Astrocyte (in vitro differentiated cells and primary cell): ENCODE results near the gene FBXL7.

Experiments used
- EZH2 ChIP-seq: IDR thresholded peaks from 2 replicates; pipeline ENCODE4 v1.6.1; 2012; ENCODE audit warnings: mild to moderate bottlenecking, low read length, inconsistent platforms; ENCODE audit not compliant: insufficient read depth
- TF ChIP-seq, protein P1 (sequence below): IDR thresholded peaks from 2 replicates; pipeline ENCODE4 v1.5.1; 2011; ENCODE audit warnings: low read depth, mild to moderate bottlenecking, inconsistent platforms, low read length, moderate library complexity; ENCODE audit not compliant: insufficient read depth

GRCh38 chr5:15502208-15502607, 2.2 kb downstream of the FBXL7 start:
- TF ChIP-seq, protein P1, sequence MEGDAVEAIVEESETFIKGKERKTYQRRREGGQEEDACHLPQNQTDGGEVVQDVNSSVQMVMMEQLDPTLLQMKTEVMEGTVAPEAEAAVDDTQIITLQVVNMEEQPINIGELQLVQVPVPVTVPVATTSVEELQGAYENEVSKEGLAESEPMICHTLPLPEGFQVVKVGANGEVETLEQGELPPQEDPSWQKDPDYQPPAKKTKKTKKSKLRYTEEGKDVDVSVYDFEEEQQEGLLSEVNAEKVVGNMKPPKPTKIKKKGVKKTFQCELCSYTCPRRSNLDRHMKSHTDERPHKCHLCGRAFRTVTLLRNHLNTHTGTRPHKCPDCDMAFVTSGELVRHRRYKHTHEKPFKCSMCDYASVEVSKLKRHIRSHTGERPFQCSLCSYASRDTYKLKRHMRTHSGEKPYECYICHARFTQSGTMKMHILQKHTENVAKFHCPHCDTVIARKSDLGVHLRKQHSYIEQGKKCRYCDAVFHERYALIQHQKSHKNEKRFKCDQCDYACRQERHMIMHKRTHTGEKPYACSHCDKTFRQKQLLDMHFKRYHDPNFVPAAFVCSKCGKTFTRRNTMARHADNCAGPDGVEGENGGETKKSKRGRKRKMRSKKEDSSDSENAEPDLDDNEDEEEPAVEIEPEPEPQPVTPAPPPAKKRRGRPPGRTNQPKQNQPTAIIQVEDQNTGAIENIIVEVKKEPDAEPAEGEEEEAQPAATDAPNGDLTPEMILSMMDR, result no peak
- no peak for TF ChIP-seq EZH2
